GM18868 (cell line): ENCODE measurements around the gene GPX7.
"Not testable (repeated sequence)": the region's sequence is repeated elsewhere in the genome, so short reads cannot be mapped to it uniquely, and the experiment has no call there.

Experiments
- ATAC-seq: cut with Tn5 transposase; IDR thresholded peaks from one replicate; pipeline ENCODE4 v1.9.1; 2021; ENCODE audit warnings: mild to moderate bottlenecking, moderate library complexity; ENCODE audit not compliant: unreplicated experiment

Gene GPX7

DNA sequence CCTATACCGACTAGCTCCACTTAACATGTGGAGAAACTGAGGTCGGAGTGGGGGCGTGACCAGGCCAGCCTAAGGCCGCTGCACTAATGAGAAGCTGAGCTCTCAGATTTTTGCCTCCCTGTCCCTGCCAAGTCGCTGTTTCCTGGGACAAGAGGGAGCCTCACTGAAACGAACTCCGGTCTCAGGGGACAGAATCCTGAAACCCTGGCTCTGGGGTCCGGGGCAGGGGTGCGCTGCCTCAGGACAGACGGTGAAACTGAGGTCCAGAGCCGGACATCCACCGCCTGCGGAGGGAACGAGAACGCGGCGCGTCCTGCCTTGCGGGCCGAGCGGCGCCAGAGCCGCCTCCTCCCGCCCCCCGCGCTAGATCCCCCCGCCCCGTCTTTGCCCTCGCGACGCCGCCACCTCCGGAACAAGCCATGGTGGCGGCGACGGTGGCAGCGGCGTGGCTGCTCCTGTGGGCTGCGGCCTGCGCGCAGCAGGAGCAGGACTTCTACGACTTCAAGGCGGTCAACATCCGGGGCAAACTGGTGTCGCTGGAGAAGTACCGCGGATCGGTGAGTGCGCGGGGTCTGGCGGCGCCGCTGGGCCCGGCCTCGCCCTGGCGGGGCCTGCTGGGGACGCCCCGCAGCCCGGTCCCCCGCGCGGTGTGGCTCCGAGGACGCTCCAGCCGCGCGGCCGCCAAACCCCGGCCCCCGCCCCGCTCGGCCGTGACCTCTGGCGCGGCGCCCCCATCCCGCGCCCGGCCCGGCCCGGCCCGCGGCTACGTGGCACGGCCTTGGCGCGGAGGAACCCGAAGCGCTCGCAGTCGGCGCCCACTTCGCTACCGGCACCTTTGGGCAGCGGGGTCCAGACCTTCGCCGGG is at the start of gene GPX7:
Gene GPX7, plus strand, starts transcription at position 381 of the 865 bp plus-strand sequence. Its CDS starts 39 bp downstream, at position 420.
- ATAC-seq: no peak

DNA sequence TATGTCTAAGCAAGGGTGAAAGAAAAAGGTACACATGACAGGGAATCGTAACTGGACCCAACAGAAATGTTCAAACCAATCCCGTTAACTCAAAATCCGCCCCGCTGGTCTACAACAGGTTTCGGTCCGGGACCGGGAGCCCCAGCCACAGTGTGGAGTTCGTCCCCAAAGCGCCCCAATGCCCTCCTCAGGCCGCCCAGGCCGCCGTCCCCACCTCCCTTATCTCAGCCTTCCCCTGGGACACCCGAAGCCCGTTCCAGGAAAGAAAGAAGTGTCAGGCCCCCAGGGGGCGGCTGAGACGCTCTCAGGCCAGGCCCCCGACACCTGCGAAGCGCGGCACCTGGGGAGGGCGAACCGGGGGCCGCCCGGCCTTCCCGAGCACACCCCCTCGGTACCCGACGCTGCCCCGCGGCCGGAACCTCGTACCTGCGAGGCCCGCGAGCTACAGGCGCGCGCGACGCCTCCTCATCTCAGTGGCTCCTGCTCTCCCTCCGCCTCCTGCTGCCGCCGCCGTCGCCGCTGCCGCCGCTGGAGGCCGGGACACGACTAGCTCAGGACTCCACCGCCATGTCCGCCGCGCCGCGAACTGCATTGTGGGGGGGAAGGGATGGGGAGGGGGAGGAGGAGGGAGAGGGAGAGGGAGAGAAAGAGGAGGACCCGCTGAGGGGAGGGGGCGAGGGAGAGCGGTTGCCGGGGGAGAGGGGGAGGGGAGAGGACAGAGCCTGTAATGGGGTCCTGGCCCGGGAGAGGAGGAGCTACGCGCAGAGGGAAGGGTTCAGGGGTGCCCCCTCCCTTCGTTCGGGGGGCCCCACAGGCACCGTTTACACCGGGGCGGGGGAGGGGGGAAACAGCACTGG is 49.4 kb upstream of the GPX7 start, which contains the start of gene TUT4:
Gene TUT4, minus strand, starts transcription at position 588 of the 857 bp plus-strand sequence. CDS start 26,812 bp downstream, outside the sequence.
- ATAC-seq: peak; percentile 37

DNA sequence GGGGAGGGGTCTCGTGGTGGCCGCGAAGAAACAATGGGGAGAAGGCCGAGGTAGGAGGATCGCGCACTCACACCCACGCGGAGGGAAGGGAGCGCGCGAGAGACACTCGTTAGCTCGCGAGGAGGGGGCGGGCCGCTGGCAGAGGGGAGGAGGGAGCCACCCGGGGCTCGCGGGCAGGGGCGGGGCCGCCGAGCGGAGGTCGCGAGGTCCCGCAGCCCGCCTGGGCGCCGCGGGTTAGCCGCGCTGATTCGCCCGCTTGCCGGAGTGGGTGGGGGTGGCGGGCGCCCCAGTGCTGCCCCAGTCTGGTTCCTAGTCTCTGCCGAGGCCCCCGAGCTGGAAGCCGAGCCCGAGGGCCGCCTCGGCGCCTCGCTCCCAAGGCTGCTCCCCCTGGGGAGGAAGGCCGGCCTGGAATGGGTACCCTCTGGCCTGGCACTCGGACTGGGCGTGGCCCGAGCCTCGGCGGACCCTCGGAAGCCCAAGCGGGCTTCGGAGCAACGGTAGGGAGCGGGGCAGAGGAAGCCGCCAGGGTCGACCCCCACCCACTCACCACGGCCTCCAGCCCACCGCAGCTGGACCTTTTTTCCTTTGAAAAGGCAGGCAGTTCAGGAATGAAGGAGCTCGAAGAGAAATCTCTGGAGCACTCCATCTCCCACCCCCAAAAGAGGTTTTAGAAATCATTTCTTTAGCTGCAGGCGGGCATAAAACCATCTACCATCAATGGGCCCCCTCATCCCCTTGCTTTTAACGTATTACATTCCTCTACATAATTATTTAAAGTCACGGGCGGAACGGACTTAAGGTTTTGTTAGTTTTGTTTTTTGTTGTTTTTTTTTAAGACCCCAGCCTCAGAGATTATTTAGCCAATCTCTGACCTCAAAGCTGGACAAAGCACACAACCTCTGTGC is 48.6 kb upstream of the GPX7 start:
- peak; percentile 62 for ATAC-seq

DNA sequence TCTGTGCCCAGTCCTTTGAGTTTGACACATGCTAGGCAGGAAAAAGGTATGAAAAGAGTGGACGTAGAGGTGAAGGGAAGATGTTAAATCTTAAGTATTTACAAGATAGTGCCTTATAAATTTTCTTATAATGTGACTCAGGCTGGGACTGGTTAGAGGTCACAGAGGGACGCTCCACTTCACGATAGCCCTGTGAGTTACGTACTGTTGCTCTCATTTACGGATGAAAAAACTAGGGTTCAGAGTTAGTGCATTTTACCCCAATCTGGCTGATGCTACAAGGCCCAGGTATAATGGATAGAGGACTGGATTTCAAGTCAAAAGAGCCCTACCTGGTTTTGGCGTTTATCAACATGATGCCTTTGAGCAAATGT is 47.9 kb upstream of the GPX7 start:
- ATAC-seq: no peak

DNA sequence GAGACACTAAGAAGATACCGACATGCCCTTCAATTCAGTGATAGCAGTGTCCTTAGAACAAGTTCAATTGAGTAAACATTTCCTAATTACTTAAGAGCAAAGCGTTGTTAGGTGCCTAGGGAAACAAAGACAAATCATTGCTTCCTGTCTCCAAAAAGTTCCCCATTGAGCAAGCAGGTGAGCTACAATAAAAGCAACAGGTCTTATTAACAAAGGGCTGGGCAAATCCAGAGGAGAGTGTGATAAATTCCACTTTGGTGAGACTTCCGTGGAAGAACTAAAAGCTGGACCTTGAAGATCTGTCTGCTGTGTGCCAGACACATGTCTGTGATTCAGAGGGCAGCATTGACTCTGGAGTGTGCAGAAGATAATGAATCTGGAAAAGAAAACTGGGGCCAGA is 47.4 kb upstream of the GPX7 start:
- no peak for ATAC-seq

DNA sequence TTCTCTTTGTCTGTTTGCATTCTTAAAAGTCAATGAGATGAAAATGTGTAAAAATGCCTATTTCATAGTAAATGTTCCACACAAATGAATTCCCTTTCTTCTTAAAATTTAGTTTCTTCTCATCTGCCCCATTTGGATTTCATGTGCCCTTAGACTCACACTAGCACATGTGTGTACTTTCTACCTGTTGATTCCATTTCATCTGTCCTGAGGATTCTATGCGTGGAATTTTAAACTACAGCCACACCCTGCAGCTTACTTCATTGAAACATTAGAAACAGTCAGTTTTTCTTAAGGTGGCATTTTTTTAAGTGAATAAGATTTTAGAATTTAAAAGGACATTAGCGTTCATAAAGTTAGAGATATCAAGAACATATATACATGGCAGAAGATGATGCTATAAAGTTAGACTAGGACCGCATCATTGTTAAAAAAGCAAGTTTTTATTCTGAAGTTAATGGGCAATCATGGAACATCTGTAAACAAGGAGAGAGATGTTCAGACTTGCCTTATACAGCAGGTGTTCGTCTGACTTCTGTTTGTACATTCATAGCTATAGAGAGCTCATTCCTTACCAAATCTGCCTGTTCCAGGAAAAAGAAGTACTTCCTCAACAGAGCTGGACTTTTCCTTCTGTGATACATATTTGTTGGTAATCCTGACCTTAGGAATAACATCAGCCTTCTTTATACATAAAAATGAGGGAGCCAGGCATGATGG is 45.4 kb upstream of the GPX7 start:
- ATAC-seq: no peak

DNA sequence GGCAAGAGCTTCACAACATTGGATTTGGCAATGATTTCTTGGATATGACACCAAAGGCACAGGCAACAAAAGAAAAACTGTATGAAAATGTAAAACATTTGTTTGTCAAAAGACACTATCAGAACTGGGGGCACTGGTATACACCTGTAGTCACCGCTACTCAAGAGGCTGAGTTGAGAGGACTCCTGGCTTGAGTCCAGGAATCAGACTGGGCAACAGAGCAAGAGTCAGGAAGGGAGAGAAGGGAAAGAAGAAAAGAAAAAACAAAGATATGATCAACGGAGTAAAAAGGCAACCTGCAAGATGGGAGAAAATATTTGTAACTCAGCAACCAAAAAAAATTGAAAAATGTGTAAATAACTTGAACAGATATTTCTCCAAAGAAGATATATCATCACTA is 43.2 kb upstream of the GPX7 start:
- ATAC-seq: no peak

DNA sequence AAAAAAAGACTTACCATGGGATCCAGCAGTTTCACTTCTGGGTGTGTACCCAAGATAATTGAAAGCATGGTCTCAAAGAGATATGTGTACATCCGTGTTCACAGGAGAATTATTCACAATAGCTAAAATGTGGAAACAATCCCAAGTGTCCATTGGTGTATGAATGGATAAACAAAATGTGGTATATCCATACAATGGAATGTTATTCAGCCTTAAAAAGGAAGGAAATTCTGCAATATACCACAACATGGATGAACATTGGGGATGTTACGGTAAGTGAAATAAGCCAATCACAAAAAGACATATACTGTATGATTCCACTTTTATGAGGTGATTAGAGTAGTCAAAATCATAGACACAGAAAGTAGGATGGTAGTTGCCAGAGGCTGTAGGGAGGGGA is 42.3 kb upstream of the GPX7 start:
- no peak for ATAC-seq

DNA sequence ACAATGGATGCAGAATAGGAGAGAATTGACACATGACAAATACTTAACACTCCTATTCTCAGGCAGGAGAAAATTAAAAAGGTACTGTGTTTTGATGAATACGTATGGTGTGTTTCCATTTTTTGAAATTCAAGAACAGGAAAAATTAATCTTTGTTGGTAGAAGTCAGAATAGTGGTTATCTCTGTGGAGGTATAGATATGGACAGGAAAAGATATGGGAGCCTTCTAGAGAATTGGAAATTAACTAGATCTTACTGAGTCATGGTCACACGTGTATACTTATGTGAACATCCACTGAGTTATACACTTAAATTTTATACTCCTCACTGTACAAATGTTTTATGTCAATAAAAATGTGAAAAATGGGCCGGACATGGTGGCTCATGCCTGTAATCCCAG is 39.4 kb upstream of the GPX7 start:
- ATAC-seq: no peak

DNA sequence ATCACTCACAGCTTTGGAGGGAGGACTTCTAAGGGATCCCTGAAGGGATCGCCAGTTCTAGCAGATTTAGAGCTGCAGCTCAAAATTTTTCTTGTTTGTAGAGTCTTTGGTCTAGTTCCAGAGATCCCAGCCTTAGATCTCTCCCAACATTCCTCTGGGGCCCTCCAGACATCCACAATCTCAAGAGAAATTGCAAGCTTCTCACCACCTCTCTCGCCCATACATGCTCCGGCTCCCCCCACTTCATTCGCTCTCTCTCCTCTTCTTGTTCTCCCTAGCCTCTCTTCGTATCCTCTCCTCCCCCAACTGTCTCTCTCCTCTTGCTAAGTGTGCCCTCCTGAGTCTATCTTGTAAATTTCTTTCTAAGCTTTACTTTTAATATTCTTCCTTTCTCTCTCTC is 34.2 kb upstream of the GPX7 start:
- ATAC-seq: no peak

DNA sequence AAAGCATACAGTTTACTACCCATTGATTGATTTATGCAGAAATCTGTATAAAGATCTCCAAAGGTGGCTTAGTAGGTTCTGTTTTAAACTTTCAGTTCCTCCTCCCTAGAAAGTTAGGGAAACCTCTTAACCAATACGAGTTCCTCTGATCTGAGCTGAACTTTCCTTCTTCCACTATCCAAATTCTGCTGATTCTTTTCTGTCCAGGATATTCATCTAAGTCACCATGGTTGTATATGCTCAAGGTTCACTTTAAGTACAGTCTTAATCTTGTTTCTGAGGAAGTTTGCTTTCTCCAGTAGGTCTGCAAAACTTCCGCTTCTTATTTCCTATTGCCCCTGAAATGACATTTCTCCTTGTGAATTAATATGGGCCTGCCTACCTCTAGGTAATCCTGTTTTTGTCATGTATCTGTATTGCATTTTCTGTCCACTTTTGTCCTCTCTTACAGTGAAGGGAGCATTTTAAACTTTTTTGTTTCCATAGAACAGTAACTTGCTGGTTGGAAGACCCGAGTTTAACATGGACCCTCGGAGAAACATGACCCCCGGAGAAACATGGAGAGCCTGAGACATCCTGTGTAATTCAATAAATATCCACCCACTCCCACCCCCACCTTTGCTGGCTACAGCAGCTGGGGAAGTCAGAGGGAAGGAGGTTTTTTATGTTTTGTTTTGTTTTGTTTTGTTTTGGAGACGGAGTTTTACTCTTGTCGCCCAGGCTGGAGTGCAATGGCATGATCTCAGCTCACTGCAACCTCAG is 32.5 kb upstream of the GPX7 start:
- no peak for ATAC-seq

DNA sequence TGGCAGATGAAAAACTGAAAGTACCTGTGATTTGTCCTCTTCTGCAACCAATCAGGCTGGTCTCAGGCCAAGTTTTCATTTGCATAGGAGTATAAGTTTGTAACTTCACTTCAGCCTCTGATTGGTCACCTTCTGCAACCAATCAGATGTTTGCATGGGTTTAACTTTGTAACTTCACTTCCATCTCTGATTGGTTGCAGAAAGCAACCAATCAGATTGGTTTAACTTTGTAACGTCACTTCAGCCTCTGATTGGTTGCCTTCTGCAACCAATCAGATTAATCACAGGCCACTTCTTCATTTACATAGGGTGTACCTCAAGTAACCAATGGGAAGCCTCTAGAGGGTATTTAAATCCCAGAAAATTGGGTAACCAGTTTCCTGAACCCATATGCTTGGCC is 30.4 kb upstream of the GPX7 start:
- no peak for ATAC-seq

DNA sequence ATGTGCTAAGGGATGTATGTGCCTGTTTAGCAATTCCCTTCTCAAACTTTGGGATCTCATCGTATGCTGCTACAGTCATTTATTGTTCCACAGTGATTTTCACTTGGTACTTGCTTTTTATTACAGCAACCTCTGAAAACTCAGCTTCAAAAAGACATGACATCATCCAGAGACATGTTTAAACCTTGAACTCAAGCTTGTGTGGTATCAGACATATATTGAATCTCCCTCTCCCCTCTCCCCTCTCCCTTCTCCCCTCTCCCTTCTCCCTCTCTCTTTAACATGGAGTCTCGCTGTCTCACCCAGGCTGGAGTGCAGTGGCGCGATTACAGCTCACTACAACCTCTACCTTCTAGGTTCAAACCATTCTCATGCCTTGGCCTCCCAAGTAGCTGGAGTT is 29.8 kb upstream of the GPX7 start:
- ATAC-seq: no peak

DNA sequence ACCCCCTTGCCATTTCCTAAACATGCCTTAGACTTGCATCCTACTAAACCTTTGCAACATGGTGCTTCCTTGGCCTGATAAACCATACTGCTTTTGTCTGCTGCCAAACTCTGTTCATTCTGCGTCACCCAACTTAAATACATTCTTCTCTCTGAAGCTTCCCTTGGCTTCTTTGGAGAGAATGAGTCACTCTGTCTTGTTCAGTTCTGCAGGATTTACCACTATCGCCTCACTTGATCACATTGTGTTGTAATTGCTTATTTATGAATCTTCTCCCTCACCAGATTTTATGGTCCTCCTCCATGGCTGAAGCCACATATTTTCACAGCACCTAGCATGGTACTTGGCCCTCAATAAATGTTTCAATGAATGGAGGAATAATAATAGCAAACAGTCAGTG is 27.6 kb upstream of the GPX7 start:
- ATAC-seq: no peak

DNA sequence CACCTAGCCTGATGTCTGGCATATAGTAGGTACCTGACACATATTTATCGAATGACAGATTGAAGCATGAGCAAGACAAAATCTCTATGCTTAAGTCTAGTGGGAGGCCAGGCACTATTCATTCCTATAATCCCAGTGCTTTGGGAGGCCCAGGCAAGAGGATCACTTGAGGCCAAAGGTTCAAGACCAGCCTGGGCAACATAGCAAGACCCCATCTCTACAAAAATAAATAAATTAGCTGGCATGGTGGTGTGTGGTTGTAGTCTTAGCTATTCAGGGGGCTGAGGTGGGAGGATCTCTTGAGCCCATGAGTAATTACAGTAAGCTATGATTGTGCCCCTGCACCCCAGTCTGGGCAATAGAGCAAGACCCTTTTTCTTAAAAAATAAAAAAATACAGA is 26.1 kb upstream of the GPX7 start:
- ATAC-seq: no peak

DNA sequence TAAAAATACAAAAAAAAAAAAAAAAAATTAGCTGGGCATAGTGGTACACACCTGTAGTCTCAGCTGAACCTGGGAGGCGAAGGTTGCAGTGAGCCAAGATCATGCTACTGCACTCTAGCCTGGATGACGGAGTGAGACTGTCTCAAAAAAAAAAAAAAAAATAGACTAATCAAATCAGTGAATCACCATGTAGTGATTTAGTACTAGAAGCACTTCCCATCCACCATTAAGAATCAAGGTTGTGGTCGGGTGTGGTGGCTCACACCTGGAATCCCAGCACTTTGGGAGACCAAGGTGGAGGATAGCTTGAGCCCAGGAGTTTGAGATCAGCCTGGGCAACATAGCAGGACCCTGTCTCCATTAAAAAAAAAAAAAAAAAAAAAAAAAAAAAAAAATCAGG is 24.1 kb upstream of the GPX7 start:
- not testable (repeated sequence) for ATAC-seq

DNA sequence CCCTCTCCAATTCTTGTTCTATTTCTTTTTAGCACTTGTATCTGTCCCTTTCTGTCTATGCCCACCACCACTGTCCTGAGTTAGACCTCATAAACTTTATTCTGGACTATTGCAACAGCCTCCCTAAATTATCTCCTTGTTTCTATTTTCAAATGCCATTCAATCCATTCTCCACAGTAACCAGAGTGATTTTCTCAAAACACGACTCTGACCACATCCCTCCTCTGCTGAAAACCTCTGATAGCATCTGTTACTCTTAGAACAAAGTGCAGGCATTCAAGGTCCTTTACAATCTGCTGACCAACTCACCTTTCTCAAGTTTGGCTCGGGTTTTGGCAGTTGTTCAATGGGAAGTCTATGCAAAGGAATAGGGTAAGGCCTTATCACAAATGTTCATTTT is 22.8 kb upstream of the GPX7 start:
- ATAC-seq: no peak

DNA sequence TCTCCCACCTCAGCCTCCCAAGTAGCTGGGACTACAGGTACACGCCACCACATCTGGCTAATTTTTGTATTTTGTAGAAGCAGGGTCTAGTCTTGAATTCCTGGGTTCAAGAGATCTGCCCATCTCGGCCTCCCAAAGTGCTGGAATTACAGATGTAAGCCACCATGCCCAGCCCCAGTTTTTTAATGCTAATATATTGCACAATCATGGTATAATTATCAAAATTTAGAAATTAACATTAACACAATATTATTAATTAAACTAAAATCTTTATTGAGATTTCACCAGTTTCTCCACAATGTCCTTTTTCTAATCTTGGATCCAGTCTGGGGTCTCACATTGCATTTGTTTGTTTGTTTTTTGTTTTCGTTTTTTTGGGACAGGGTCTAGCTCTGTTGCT is 21.9 kb upstream of the GPX7 start:
- no peak for ATAC-seq

DNA sequence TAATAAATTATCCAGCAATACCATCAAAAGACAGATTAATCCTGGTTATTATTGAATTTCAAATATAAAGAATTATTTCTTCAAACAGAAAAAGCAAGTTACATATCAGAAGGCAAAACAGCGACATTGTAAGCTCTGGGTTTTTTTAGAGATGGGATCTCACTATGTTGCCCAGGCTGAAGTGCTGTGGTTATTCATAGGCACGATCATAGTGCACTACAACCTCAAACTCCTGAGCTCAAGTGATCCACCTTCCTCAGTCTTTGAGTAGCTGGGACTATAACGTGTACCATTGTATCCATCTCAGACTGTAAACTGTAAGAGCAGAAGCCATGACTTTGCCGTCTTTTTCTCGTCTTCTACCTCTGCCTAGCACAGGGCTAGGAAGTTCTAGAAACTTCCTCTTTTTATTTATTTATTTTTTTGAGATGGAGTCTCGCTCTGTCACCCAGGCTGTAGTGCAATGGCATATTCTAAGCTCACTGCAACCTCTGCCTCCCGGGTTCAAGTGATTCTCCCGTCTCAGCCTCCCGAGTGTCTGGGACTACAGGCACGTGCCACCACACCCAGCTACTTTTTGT is 20.0 kb upstream of the GPX7 start:
- ATAC-seq: no peak
